ENCODE data around the gene GASK1A. TPM values are rescaled to one million over a fixed set of nuclear protein-coding genes. Genes with fewer than 3 reads are reported as not detected.

Gene GASK1A
- total RNA-seq, 4 donors from 2014 or later: 3.6 to 16.5 (median 7.9) TPM

DNA sequence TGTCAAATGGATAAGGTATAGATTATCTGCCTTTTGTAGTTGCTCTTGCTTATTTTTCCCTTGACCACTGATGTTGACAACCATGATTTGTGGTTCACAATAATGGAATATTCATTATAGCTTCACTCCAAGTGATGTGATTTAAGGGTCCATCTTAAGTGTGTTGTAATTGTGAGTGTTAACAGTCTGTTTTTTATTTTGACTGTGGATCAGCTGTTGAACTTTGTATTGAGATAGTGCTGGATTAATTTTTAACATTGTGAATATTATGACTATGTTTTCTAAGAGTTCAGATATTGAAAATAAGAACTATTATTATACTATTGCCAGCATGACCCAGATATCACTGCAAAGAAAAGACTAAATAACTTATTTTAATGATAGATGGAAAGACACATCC is 8.6 kb upstream of the GASK1A start:
- TF ChIP-seq CTCF (IDR thresholded peaks at IDR 0.05; ENCODE audit: low read depth): no peak

- no peak for TF ChIP-seq CTCF (IDR thresholded peaks at IDR 0.05; ENCODE audit: low read depth)
Observed at GRCh38 chr3:42970976-42971772, 7.9 kb upstream of the GASK1A start.

DNA sequence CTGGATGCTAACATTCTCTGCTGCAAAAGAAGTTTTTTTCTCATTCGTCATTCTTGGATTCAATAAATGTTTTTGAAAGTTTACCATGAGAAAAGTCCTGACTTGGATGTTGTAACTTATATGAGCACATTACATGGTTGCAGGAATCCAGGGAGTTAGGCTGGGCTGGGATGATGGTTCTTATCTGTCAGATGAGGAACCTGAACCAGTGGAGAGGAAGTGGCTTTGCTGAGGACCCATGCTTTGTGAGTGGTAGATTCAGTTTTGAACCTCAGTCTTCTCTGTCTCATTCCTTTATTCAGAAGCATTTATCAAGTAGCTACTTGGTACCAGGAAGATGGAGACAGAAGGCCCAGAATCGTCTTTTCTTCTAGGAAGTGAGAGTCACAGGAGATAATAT is 3.7 kb upstream of the GASK1A start:
- no peak for TF ChIP-seq CTCF (IDR thresholded peaks at IDR 0.05; ENCODE audit: low read depth)

GRCh38 chr3:42975955-42976354 is 3.2 kb upstream of the GASK1A start:
- no peak for TF ChIP-seq CTCF (IDR thresholded peaks at IDR 0.05; ENCODE audit: low read depth)

DNA sequence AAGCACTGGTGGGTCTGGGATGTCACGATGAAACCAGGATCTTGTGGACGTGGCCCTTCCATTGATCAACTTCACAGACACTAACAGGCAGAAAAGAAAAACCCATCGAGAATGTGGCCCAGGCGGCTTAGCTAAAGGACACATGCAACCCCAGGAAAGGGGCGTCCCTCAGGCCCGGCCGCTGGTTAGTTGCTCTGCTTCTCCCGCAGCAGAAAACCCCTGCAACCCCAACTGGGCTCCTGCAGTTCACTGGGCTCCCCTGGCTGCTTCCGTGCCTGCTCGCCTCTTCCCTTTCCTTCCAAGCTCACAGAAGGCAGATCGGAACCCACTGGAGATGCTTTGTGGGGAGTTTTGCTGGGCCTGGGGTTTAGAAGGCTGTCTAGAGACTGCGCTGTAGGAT is 1.1 kb downstream of the GASK1A start:
- TF ChIP-seq CTCF (IDR thresholded peaks at IDR 0.05; ENCODE audit: low read depth): no peak

DNA sequence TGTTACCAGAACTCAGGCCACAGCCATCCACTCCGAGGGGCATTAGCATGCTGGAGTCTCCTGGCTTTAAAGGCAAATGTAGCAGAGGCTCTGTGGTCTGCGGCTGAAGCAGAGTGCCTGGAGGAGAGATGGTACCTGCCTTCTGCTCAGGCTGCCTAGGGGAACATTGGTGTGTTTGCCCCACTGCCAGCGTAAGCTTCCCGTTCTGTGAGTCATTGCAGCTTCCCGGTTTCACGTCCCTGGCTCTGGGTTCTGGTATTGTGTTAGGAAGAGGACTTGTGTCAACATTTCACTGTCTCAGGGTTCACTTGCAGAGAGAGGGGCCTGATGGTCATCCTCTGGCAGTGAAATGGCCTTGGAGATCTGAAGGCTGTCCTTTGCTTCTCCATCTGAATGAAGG is 1.8 kb downstream of the GASK1A start:
- TF ChIP-seq CTCF (IDR thresholded peaks at IDR 0.05; ENCODE audit: low read depth): no peak

- TF ChIP-seq CTCF (IDR thresholded peaks at IDR 0.05; ENCODE audit: low read depth): no peak
Observed at GRCh38 chr3:42982645-42983412, 3.7 kb downstream of the GASK1A start.
